Measurements from ENCODE around the gene CARD11.

The CARD11 gene

DNA sequence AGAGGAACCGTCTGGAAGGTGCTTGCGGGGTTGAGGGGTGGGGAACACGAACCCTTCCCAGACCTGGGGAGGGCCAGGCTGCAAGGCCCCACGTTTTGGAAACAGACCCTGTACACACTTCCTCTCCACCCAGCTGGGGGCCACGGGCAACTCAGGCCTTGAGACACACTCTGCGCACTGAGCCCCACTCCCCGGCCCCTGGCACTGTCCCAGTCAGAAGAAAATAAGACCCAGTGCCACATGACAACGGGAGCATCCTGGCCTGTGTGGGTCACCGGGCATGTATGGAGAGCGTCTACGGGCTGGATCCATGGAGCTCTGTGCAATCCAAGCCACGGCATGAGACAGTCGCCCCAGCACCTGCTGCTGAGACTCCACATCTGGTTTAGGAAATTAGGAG is 63.7 kb downstream of the CARD11 start:
- no peak for DNase-seq

DNA sequence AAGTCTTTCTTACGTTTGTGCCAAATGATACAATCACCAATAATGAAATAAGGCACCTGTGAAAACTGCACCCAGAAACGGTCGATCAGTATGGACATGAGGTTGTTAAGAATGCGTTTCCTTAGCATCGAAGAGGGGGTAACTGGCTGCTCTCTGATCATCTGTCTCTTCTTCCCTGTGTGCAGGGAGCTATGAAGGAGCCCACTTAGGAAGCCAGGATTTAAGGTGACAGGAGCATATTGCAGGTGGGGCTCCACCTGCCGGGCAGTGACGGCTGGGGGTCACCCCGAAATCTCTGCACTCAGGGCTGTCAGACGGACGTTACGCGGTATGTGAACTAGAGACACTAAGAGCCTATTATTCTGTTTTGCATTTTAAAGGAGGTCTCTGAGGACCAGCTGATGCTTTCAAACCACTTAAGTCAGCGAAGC is 64.5 kb downstream of the CARD11 start:
- DNase-seq: no peak

DNA sequence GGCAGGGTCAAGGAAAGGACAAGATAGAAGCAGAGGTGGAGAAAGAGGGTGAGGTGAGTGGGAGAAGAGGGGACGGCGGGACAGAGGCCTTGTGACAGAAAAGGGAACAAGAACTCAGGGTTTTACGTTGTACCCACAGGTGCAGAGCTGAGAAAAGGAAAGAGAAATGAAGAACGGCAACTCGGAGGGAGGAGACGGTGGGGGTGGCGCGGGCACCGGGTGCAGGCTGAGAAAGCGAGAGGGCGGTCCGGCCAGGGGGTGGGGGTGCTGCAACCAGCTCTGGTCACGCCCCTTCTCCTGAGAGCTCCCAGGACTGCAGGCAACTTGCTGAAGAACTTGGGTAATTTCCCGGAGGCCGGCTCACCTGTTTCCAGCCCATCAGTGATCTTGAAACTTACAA is 65.3 kb downstream of the CARD11 start:
- DNase-seq: no peak

DNA sequence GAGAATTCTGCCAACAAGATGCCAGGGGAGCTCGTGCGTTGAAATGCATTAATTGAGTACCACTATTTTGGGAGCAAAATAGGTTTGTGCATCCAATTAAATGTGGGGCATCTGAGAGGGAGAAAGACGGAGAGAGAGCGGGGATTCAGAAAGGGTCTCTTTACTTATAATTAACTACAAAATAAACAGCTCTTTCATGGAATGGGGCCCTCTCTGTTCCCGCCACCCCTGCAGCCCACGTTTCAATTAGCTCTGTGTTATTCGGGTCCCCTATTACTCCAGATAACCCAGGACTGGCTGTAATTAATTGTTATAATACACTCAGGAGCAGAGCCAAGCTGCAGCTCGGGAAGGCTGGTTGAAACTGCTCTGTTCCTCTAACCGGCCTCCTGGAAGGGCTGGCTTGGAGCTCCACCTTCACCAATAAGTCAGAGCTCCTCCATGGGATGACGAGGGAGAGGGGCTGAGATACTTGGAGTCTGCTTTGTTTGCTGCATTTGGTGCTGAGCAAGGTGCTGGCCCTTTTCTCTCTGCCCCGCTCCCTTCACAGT is 67.8 kb downstream of the CARD11 start:
- no peak for DNase-seq

DNA sequence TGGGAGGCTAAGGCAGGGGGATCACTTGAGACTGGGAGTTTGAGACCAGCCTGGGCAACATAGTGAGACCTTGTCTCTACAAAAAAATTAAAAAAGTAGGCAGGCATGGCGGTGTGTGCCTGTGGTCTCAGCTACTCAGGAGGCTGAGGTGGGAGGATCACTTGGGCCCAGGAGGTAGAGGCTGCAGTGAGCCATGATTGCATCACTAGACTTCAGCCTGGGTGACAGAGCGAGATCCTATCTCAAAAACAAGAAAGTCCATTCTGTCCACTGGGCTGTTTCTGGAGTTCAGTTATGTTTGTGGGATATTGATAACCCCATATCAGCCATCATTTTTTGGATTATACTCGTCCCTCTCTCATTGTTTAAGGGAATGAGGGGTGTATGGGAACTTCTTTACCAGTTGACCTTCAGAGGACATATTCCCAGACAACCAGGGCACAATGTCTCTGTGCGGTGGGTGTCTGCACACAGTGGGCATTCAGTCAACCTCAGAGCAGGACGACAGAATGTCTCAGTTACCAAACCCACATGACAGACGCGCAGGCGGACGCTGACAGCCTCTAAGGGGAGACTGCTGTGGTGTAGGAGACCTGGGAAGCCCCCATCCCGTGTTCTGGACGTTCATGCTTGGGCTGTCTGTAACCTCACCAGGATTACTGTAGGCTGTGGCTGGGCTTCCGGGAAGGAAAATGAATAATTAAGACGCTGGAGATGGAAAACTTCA is 69.4 kb downstream of the CARD11 start:
- no peak for DNase-seq

DNA sequence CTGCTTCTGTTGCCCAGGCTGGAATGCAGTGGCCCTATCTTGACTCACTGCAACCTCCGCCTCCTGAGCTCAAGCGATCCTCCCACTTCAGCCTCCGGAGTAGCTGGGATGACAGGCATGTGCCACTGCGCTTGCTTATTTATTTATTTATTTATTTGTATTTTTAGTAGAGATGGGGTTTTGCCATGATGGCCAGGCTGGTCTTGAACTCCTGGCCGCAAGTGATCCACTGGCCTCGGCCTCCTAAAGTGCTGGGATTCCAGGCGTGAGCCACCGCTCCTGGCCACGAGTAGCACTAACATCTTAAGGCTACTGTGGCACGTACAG is 70.9 kb downstream of the CARD11 start:
- DNase-seq: no peak

DNA sequence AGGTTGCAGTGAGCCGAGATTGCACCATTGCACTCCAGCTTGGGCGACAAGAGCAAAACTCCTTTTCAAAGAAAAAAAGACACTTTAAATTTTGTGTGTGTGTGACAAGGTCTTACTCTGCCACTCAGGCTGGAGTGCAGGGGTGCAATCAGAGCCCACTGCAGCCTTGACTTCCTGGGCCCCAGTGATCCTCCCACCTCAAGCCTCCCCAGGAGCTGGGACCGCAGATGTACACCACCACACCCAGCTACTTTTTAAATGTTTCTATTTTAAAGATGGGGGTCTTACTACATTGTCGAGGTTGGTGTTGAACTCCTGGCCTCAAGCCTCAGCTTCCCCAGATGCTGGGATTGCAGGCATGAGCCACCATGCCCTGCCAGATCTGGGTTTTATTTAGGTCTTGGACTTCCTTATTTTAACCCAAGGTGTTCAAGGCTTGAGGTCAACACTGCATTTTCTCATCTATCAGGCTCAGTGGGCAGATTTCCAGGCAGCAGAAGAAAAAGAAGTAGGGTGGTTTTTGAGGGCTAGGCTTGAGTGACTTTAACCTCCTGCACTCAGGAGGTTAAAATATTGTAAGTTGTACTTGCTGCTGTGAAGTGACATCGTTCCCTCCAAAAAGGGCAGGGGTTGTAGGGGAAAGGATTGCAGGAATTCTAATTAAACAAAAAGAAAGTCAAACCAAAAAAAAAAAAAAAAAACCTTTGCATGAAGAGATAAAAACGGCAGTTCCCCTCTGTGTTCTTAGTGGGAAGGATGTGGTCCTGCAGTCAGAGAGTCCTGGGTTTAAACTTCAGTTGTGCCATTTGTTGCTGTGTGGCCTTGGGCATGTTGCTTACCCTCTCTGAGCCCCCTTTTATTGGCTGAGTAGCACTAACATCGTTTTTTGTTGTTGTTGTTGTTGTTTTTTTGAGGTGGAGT is 71.5 kb downstream of the CARD11 start:
- no peak for DNase-seq

DNA sequence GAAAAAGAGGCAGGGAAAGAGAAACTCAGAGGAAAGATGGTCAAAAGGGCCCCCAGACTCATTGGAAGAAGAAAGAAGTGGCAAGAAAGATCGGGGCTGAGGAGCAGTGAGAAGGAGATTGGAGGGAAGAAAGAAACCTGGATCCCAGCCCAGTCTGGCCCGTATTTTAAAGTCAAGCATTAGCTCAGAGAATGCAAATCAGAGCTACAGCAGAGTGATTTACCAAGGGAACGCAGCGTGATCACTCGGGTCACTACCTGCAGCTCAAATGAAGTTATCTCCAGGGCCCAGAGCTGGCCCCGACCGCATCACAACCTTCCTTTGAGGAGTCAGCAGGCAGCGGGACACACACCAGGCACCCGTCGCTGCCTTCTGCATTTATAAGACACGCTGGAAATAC is 72.8 kb downstream of the CARD11 start:
- no peak for DNase-seq

DNA sequence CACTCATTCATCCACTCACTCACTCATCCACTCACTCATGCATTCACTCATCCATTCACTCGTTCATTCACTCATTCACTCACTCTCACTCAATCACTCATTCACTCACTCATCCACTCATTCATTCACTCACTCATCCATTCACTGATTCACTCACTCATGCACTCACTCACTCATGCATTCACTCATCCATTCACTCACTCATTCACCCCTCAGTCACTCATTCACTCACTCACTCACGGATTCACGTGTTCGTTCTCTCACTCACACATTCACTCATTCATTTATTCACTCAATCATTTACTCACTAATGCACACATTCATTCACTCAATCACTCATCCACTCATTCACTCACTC is 73.4 kb downstream of the CARD11 start:
- DNase-seq: no peak

DNA sequence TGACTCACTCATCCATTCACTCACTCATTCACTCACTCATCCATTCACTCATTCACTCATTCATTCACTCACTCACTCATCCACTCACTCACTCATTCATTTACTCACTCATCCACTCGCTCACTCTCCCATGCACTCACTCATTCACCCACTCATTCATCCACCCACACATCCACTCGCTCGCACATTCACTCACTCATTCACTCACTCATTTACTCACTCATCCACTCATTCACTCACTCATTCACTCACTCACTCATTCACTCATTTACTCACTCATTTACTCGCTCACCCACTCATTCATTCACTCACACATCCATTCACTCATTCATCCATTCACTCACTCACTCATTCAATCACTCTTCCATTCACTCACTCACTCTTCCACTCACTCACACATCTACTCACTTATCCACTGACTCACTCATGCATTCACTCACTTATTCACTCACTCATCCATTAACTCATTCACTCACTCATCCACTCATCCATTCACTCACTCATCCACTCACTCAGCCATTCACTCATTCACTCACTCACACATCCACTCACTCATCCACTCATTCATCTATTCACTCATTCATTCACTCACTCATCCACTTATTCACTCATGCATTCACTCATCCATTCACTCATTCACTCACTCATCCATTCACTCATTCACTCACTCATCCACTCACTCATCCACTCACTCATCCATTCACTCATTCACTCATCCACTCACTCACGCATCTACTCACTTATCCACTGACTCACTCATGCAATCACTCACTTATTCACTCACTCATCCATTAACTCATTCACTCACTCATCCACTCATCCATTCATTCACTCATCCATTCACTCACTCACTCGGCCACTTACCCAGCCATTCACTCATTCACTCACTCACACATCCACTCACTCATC is 74.0 kb downstream of the CARD11 start:
- no peak for DNase-seq

DNA sequence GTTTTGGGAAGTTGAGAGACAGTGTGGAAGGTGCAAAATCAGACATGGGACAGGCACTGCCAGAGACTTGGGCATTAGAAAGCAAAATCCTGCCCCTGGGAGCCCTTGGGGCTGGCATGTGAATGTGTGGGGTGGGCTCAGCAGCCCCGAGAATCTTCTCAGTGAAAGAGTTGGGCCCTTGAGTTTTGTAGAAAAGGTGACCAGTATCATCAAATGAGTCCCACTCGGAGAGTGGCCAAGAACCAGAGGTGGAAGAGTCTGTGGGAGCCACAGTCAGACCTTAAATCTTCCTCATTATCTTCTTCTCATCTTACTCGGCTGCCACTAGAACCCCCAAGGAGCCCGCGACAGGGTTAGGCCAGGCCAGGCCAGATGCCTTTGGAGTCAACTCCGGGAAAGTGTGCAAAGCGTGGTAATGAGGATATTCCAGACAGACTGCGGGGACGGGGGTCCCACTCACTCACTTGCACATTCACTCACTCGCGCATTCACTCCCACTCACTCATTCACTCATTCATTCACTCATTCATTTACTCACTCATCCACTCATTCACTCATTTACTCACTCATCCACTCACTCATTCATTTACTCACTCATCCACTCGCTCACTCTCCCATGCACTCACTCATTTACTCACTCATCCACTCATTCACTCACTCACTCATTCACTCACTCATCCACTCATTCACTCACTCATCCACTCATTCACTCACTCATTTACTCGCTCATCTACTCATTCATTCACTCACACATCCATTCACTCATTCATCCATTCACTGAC is 74.9 kb downstream of the CARD11 start:
- no peak for DNase-seq

DNA sequence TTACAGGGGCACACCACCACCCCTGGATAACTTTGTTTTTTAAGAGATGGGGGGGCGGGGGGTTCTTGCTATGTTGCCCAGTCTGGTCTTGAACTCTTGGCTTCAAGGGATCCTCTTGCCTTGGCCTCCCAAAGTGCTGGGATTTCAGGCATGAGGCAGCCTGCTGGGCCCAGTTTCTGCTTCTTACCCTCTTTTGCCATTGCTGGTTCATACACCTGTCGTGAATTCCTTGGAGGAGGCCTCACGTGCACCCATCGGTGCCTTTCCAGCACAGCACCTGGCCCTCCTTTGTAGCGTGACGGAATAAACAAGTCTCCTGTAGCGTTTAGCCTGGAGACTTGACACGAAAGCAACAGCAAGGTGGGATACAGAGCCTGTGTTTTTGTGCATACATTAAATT is 75.5 kb downstream of the CARD11 start:
- no peak for DNase-seq

DNA sequence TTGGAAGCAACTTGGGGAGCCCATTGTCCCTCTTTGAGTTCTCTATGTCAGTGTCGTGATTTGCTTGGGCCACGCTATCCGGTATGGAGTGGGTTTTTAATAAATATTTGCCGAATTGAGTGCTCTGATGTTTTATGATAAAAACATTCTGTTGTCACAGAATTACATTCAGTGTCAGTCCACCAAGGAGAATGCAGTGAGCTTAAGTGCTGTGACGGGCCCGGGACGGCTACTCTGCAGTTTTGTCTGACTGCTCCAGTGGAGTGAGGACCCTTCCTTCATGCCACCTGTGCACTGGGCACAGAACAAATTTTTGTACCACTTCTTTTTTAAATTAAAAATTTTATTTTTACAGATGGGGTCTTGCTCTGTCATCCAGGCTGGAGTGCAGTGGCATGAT is 76.0 kb downstream of the CARD11 start:
- DNase-seq: no peak

DNA sequence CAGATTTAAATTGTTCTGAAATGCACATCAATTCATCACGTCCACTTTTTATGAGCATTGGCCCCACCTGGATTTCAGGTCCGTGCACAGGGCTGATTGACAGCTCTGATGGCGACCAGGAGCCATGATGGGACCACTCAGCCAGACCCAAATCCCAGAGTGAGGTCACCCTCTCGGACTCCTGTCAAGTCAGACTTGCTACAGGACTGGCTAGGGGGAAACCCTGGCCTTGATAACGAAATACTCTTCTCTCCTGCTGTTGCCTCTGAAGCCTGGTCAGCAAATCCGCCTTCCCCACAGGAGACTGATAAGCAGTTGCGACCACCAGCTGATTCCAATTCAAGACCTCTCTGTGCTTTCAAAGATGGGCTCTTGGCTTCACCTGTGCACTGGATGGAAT is 76.4 kb downstream of the CARD11 start:
- no peak for DNase-seq

DNA sequence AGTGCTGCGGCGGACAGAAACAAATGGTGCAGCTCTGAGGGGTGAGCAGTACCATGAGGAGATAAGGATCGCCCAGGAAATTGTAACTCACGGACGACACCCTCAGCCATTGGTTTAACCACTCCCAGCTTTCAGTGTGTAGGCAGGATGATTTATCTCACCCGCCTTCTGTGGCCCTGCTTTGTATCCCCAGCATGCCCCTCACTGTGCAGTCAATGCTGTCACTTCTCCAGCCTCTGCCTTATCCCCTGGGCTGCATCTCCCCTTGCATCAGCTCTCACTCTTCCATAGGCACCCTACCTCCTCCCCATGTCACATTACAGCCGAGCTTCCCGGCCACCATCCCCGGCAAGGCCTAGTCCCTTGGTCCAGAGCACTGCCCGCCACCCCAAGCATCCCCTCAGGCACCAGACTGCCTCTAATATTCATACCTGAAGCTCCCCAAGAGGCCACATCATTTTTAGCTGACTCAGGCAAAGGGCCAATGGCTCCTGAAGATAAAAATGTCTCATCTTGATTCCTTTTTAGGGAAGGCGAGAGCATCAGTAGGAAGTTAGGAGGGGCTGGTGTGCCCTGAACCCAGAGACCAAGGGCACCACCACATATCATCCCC is 77.1 kb downstream of the CARD11 start:
- no peak for DNase-seq

DNA sequence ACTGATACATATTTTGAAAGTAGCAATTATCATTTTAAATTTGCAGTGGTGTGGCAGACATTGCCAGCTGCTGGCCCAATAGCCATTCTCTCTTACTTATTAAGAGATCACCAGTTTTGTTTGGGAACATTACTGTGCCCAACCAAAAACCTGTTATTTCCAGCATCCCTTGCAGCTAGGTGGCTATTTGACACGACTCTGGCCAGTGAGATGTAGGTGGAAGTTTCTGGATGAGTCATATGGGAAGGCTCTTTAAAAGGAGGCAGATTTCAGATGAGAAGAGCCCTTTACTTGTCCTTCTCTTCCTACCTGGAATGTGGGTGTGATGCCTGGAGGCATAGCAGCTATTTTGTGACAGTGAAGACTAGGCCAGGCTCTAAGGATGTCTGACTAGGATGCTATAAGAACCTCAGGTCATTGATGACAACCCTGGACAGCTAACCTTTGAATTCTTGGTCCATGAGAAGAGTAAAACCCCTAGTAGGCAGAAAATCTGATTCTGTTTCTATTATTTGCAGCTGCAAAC is 77.9 kb downstream of the CARD11 start:
- DNase-seq: no peak

DNA sequence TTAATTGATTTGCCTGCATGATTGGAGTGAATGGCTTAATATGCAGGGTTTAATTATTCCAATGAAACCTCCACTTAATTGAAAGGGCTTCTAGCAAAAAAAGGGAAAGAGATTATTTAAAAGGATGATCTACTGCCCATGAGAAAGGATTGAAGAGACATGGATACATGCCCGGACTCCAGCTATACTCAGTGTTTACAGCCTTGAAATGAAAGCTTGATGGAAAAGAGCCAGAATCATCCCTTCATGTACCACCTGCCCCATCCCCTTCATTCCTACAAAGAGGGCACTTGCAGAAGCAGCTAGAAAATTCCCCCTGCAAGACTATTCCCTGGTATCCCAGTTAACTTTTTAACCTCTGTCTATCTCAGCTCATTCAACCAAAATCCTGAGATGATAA is 78.4 kb downstream of the CARD11 start:
- no peak for DNase-seq

DNA sequence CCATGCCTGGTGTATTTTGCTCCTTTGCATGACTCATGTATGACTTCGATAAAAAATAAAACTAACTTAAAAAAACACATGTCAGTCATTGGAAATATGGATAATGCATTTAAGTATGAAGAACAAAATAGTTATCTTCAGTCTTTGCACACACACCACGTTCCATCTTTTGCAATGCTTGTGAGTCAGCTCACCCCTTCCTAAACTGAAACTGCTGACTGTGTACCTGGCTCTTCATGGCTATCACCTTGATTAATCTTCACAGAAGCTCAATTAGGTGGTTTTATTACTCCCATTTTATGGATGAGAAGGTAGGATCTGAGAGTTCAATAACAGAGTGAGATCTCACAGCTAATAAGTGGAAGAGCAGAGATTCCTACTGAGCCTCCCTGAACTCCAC is 79.5 kb downstream of the CARD11 start:
- no peak for DNase-seq

DNA sequence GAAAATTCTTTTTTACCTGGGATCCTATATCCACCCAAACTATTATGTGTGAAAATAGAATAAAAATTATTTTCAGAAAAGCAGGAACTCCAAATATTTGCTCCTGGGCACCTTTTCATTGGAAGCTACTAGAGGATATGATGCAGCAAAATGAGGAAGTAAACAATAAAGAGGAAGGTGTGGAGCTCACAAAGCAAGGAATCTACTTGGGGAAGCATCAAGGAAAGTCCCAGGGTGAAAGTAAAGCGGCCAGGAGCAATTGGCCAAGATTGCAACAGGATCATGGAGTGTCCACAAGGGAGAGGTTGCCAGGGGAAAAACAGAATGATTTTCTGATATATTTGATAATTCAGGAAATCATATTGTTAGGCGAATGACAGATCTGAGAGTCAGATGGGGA is 80.8 kb downstream of the CARD11 start:
- no peak for DNase-seq

DNA sequence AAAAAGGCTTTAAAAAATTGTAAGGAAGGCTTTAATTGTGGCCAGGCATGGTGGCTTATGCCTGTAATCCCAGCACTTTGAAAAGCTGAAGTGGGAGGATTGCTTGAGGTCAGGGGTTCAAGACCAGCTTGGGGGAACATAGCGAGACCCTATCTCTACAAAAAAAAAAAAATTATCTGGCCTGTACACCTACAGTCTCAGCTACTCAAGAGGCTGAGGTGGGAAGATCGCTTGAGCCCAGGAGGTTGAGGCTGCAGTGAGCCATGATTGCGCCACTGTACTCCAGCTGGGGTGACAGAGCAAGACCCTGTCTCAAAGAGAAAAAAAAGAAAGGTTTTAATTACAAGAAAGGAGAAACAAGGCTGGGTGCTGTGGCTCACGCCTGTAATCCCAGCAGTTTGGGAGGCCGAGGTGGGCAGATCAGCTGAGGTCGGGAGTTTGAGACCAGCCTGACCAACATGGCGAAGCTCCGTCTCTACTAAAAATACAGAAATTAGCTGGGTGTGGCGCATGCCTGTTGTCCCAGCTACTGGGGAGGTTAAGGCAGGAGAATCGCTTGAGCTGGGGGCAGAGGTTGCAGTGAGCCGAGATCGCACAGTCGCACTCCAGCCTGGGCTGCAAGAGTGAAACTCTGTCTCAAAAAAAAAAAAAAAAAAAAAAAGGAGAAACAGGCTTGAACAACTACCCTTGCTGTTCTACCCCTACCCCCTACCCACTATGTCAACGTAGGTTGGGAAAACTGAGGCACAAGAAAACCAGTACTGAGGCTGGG is 83.7 kb downstream of the CARD11 start:
- no peak for DNase-seq
